Activated CD4-positive, alpha-beta T cell treated with anti-CD3 and anti-CD28 coated beads, Interleukin-2, amount 10 ng/mL, durations not matched to agents 24 days and 14 days (primary cell): ENCODE data around the gene ECT2. TPM values are rescaled to one million over a fixed set of nuclear protein-coding genes. Genes with fewer than 3 reads are reported as not detected.

Experiments used
- DNase-seq: peaks from one replicate; pipeline ENCODE4 v3.0.0; 2022
- H3K27ac Mint-ChIP-seq: one replicate; pipeline ENCODE4 v1.8.0; 2022; ENCODE audit warnings: mild to moderate bottlenecking, mixed read lengths
- H3K27me3 Mint-ChIP-seq: one replicate; pipeline ENCODE4 v1.8.0; 2022; ENCODE audit warnings: mixed read lengths
- H3K36me3 Mint-ChIP-seq: one replicate; pipeline ENCODE4 v1.8.0; 2022; ENCODE audit warnings: low read depth, mild to moderate bottlenecking, mixed read lengths
- H3K4me1 Mint-ChIP-seq: one replicate; pipeline ENCODE4 v1.8.0; 2021; ENCODE audit warnings: mixed read lengths
- H3K4me3 Mint-ChIP-seq: one replicate; pipeline ENCODE4 v1.8.0; 2022; ENCODE audit warnings: mild to moderate bottlenecking, moderate library complexity, mixed read lengths
- H3K9me3 Mint-ChIP-seq: one replicate; pipeline ENCODE4 v1.8.0; 2021; ENCODE audit warnings: mixed read lengths
- intact Hi-C: fragments of 100-400 bp; cut with micrococcal nuclease; formaldehyde crosslinking; loops from one replicate; pipeline ENCODE4 v1.15.1; 2023
- total RNA-seq: library from RNA; stranded (reverse); gene quantifications from 2 replicates; pipeline ENCODE4 v1.2.3, GENCODE V29; 2022

ECT2 gene
- total RNA-seq, 1 donor from 2014 or later, result 40.4 TPM

- H3K27ac Mint-ChIP-seq, result no peak overlapping the region
Measured at GRCh38 chr3:172869368-172869771, 118.8 kb downstream of the ECT2 start.

DNA sequence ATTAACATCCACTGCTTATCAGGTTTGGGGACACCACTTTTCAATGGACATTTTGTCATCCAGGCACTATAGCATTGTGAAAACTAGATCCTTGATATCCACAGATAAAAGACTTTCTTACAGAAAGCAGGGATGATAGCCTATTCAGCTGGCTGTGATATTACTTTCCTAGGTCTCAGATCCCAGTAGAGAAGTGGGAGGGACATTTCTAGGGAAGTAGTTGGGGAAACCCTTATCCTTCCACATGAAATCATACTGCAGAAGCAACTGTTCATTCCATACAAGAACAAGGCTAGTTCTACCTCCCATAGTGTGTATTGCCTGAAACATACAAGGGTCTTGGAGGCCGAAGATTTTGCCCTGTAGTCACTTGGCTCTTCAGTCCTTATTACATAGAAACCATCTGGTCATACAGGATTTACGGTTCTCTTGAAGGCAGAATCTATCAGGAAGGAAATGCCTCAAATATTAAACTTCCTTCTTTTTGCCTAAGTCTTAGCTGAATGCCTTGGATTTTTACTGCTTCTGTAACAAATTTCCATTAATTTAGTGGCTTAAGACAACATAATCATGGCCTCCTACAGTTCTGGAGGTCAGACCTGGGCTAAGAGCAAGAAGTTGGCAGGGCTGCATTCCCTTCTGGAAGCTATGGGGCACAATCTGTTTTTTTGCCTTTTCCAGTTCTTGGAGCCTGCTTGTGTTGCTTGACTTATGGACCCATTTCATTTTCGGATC lies 119.4 kb downstream of the ECT2 start:
- Mint-ChIP-seq H3K27me3 (peaks cover 8% of the 10 kb centered on the region), H3K9me3 (no peaks in the 10 kb centered on the region), H3K36me3 (no peaks in the 10 kb centered on the region), H3K4me1 (no peaks in the 10 kb centered on the region), H3K27ac (no peak overlapping the region), H3K4me3 (no peak overlapping the region)
- intact Hi-C loops, result no loop called here
- no peak for DNase-seq

More at GRCh38 chr3:172869368-172869771, 118.8 kb downstream of the ECT2 start:
- DNase-seq, result no peak
- H3K4me3 Mint-ChIP-seq, result no peak overlapping the region
- H3K27me3 Mint-ChIP-seq, result peaks cover 8% of the 10 kb centered on the region
- no peaks in the 10 kb centered on the region for H3K4me1 Mint-ChIP-seq
- H3K36me3 Mint-ChIP-seq, result no peaks in the 10 kb centered on the region
- intact Hi-C loops, result no loop called here
- no peaks in the 10 kb centered on the region for H3K9me3 Mint-ChIP-seq

Other genes starting within 250 kb of the ECT2 start
- gene TNFSF10, start 227.3 kb upstream of the ECT2 start, total RNA-seq, result 71.5 and 77.5 TPM in 2 replicates
- gene NCEH1, start 39.7 kb upstream of the ECT2 start, total RNA-seq, result 4.9 and 7.7 TPM in 2 replicates